Endothelial cell of umbilical vein (primary cell): ENCODE results near the gene IQGAP2. TPM values are rescaled to one million over a fixed set of nuclear protein-coding genes. Genes with fewer than 3 reads are reported as not detected.

Source experiments
- BruUV-seq: library from RNA; stranded (reverse); fragments of 400-500 nt; replicated peaks from 2 replicates; lab custom pipeline; 2021; lab: Mats Ljungman, UMichigan
- CTCF ChIA-PET: fragments of 300-600, 350-600 bp; sonication (Branson Sonifier 250); formaldehyde crosslinking; loops from one replicate; lab custom pipeline; 2021; ENCODE audit warnings: antibody characterized with exemption, inconsistent platforms; lab: Charles Lee
- POLR2A ChIA-PET: fragments of 300-600, 350-600 bp; sonication (Branson Sonifier 250); formaldehyde crosslinking; loops from one replicate; lab custom pipeline; 2021; ENCODE audit warnings: antibody characterized with exemption, inconsistent platforms; lab: Charles Lee
- DNase-seq: peaks from one replicate; pipeline ENCODE4 v3.0.0-alpha.2; 2011; ENCODE audit warnings: low read depth, low spot score
- FAIRE-seq: peaks from 2 replicates; lab custom pipeline; 2011; peaks lifted over from hg19 to GRCh38; lab: Jason Lieb, UNC
- H2AFZ ChIP-seq: 2 replicates; pipeline ENCODE4 v1.6.0; 2012; ENCODE audit warnings: low read depth, low read length, control low read depth, inconsistent platforms
- H3K27ac ChIP-seq: 2 replicates; pipeline ENCODE4 v1.5.1; 2011; ENCODE audit warnings: low read depth, mild to moderate bottlenecking, control low read depth, low read length, moderate library complexity; ENCODE audit not compliant: insufficient read depth
- H3K27me3 ChIP-seq, 2 experiments: 2 replicates each; pipeline versions ENCODE4 v1.6.0 to v1.6.1; 2011; ENCODE audit warnings: low read length in 2 of 2, mixed read lengths in 1 of 2; ENCODE audit not compliant: control insufficient read depth in 2 of 2, insufficient read depth in 2 of 2
- H3K36me3 ChIP-seq, 2 experiments: 2 replicates in 1 of 2; 3 replicates in 1 of 2; pipeline ENCODE4 v1.5.1; 2011; ENCODE audit warnings: low read length in 2 of 2, mild to moderate bottlenecking in 1 of 2, moderate library complexity in 1 of 2; ENCODE audit not compliant: control insufficient read depth in 2 of 2, insufficient read depth in 2 of 2; ENCODE audit errors: extremely low read depth in 1 of 2
- H3K4me1 ChIP-seq: 3 replicates; pipeline ENCODE4 v1.5.1; 2011; ENCODE audit warnings: mild to moderate bottlenecking, low read length; ENCODE audit not compliant: control insufficient read depth, insufficient read depth; ENCODE audit errors: extremely low read depth
- H3K4me2 ChIP-seq: 2 replicates; pipeline ENCODE4 v1.6.1; 2011; ENCODE audit warnings: low read length, control low read depth, mixed read lengths; ENCODE audit not compliant: insufficient read depth
- H3K4me3 ChIP-seq, 3 experiments: fragments of 200-600 bp in 1 of 3; sonication (generic), shearing (Covaris generic) in 1 of 3; replicated peaks in 1 of 3; 2 replicates each; pipeline ENCODE4 v1.5.1; 2011 to 2016; ENCODE audit warnings: control low read depth in 3 of 3, low read length in 3 of 3, mild to moderate bottlenecking in 2 of 3, inconsistent platforms in 1 of 3, low read depth in 1 of 3, moderate library complexity in 1 of 3; ENCODE audit not compliant: insufficient read depth in 1 of 3
- H3K79me2 ChIP-seq: 2 replicates; pipeline ENCODE4 v1.6.0; 2012; ENCODE audit warnings: low read length, inconsistent platforms; ENCODE audit not compliant: control insufficient read depth, insufficient read depth
- H3K9ac ChIP-seq: replicated peaks from 2 replicates; pipeline ENCODE3; 2011; ENCODE audit warnings: low read length, control low read depth; ENCODE audit not compliant: insufficient read depth; ENCODE audit errors: extremely low read depth
- H3K9me1 ChIP-seq: replicated peaks from 3 replicates; pipeline ENCODE4 v1.6.0; 2011; ENCODE audit warnings: mild to moderate bottlenecking, low read length; ENCODE audit not compliant: control insufficient read depth, insufficient read depth; ENCODE audit errors: extremely low read depth
- H3K9me3 ChIP-seq: replicated peaks from 2 replicates; pipeline ENCODE4 v1.5.1; 2012; ENCODE audit warnings: low read length, inconsistent platforms; ENCODE audit not compliant: control insufficient read depth, insufficient read depth
- H4K20me1 ChIP-seq: replicated peaks from 2 replicates; pipeline ENCODE3; 2011; ENCODE audit warnings: mild to moderate bottlenecking, low read length; ENCODE audit not compliant: control insufficient read depth, insufficient read depth; ENCODE audit errors: extremely low read depth
- EZH2 ChIP-seq: IDR thresholded peaks from 2 replicates; pipeline ENCODE4 v1.6.1; 2012; ENCODE audit warnings: borderline replicate concordance, low read depth, mild to moderate bottlenecking, moderate library complexity, low read length, inconsistent platforms; ENCODE audit not compliant: severe bottlenecking
- FOS ChIP-seq: IDR thresholded peaks from 2 replicates; pipeline ENCODE4 v1.6.1; 2011; ENCODE audit warnings: mild to moderate bottlenecking, low read length, moderate library complexity, borderline replicate concordance; ENCODE audit not compliant: insufficient read depth
- GATA2 ChIP-seq: IDR thresholded peaks from 2 replicates; pipeline ENCODE4 v1.7.0; 2011; ENCODE audit warnings: low read depth, mild to moderate bottlenecking, moderate library complexity, mixed read lengths, low read length; ENCODE audit not compliant: insufficient read length, insufficient read depth
- JUN ChIP-seq: IDR thresholded peaks from 2 replicates; pipeline ENCODE4 v1.6.1; 2011; ENCODE audit warnings: borderline replicate concordance, low read depth; ENCODE audit not compliant: insufficient read length, insufficient read depth
- MYC ChIP-seq: IDR thresholded peaks from one replicate; pipeline ENCODE4 v1.6.1; 2011; ENCODE audit warnings: mild to moderate bottlenecking, low read depth, low read length
- POLR2A ChIP-seq: IDR thresholded peaks from 2 replicates; pipeline ENCODE4 v1.6.1; 2012; ENCODE audit warnings: low read depth, mild to moderate bottlenecking, control low read depth, low read length
- POLR2AphosphoS5 ChIP-seq: IDR thresholded peaks from 2 replicates; pipeline ENCODE4 v1.6.1; 2012; ENCODE audit warnings: low read depth, mild to moderate bottlenecking, control low read depth, low read length, moderate library complexity; ENCODE audit not compliant: insufficient read depth
- dilution Hi-C: fragments of 300-500 bp; cut with MboI; formaldehyde crosslinking; loops from one replicate; pipeline ENCODE4 v1.15.0; 2019; ENCODE audit warnings: low sequenced_read_pairs; ENCODE audit not compliant: extremely low pct_ligation_motif_present
- intact Hi-C: fragments of 100-400 bp; cut with micrococcal nuclease; formaldehyde crosslinking; loops from one replicate; pipeline ENCODE4 v1.10.0; 2022
- polyA plus RNA-seq, 4 experiments: library from polyadenylated mRNA; depleted of rRNA in 3 of 4; stranded (reverse) in 3 of 4; unstranded in 1 of 4; fragments of >200 nt; gene quantifications; 2 replicates each; pipeline versions ENCODE4 v1.2.1 to v1.2.3, GENCODE V29; 2011 to 2012; ENCODE audit warnings: missing spikeins in 1 of 4
- total RNA-seq: library from RNA; stranded (reverse); gene quantifications from 2 replicates; pipeline ENCODE4 v1.2.3, GENCODE V29; 2021
- TF ChIP-seq, protein P1 (sequence below), 2 donors: IDR thresholded peaks; 1 replicate in 1 of 2; 2 replicates in 1 of 2; pipeline ENCODE4 v1.5.1; 2011; ENCODE audit warnings: low read length in 2 of 2, mild to moderate bottlenecking in 2 of 2, moderate library complexity in 2 of 2, control low read depth in 1 of 2, inconsistent platforms in 1 of 2, low read depth in 1 of 2; ENCODE audit not compliant: insufficient read depth in 1 of 2; ENCODE audit errors: extremely low read depth in 1 of 2
- TF ChIP-seq, protein P2 (sequence below): IDR thresholded peaks from 2 replicates; pipeline ENCODE4 v1.6.1; 2011; ENCODE audit not compliant: insufficient read depth, insufficient read length

IQGAP2 gene
- total and polyA plus RNA-seq, 2 donors (not counting 3 experiments of a cell fraction or from before 2014, with no cell fraction given), result 4.5 to 4.7 TPM

DNA sequence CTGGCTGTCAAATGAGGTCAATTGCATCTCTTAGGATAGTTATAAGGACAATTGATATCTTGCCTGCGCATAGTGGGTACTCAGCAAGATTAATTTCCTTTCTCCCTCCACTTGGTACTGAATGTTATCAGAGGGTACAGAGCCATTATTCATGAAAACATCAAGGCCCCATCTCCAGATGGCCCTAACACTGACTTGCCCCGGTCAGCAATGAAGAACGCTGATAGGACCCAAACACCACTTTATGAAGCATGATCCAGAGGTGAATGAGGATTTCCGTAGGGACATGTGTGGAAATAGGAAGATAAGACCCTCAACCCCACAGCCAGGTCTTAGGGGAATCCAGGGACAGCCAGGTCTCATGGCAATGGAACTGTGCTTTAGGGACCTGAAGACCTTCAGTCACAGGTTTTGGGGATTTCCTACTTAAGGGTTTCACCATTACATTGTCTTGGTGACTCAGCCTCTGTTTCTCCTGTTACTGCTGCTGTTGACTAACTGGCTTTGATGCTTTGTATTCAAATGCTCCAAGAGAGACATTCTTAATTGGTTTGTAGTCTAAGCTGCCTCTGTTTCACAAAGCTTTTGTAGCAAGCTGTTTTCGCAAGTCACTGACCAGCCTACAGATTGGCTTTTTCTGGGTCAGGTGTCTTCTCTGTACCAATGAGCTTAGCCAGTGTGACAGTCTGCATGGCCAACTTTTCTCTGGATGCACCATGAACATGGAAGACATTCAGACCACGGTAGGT lies 35.3 kb upstream of the IQGAP2 start:
- no peaks in the 10 kb centered on the region for H3K9me3 ChIP-seq
- H3K36me3 ChIP-seq, result no peaks in the 10 kb centered on the region
- dilution Hi-C loops, result no loop called here
- no peaks in the 10 kb centered on the region for H4K20me1 ChIP-seq
- no peak overlapping the region for H3K27ac ChIP-seq
- no peak overlapping the region for H2AFZ ChIP-seq
- H3K27me3 ChIP-seq, result no peaks in the 10 kb centered on the region
- TF ChIP-seq POLR2A (no peak), EZH2 (no peak), MYC (no peak), JUN (no peak), GATA2 (no peak), FOS (no peak), POLR2AphosphoS5 (no peak)
- TF ChIP-seq, protein P1, sequence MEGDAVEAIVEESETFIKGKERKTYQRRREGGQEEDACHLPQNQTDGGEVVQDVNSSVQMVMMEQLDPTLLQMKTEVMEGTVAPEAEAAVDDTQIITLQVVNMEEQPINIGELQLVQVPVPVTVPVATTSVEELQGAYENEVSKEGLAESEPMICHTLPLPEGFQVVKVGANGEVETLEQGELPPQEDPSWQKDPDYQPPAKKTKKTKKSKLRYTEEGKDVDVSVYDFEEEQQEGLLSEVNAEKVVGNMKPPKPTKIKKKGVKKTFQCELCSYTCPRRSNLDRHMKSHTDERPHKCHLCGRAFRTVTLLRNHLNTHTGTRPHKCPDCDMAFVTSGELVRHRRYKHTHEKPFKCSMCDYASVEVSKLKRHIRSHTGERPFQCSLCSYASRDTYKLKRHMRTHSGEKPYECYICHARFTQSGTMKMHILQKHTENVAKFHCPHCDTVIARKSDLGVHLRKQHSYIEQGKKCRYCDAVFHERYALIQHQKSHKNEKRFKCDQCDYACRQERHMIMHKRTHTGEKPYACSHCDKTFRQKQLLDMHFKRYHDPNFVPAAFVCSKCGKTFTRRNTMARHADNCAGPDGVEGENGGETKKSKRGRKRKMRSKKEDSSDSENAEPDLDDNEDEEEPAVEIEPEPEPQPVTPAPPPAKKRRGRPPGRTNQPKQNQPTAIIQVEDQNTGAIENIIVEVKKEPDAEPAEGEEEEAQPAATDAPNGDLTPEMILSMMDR (IDR thresholded peaks at IDR 0.05; ENCODE audit: extremely low read depth in 1 of 2, insufficient read depth in 1 of 2, low read depth in 1 of 2, low read length in 2 of 2), result no peak
- TF ChIP-seq, protein P2, sequence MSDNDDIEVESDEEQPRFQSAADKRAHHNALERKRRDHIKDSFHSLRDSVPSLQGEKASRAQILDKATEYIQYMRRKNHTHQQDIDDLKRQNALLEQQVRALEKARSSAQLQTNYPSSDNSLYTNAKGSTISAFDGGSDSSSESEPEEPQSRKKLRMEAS, result no peak
- H3K4me1 ChIP-seq, result no peaks in the 10 kb centered on the region
- no peaks in the 10 kb centered on the region for H3K9me1 ChIP-seq
- H3K9ac ChIP-seq, result no peak overlapping the region
- H3K4me3 ChIP-seq, result no peak overlapping the region
- CTCF ChIA-PET, result no interaction called here
- no peak overlapping the region for H3K4me2 ChIP-seq
- FAIRE-seq (no peak), DNase-seq (no peak)
- POLR2A ChIA-PET, result no interaction called here
- no TSS peak for BruUV-seq
- intact Hi-C loops, result no loop called here
- H3K79me2 ChIP-seq, result no peaks in the 10 kb centered on the region
